ENCODE measurements around the gene EGFL8.

EGFL8 gene

GRCh38 chr6:32147401-32148132 lies 16.8 kb upstream of the EGFL8 start:
- DNase-seq, result no peak

GRCh38 chr6:32148289-32149091 lies 15.9 kb upstream of the EGFL8 start:
- DNase-seq, result no peak

GRCh38 chr6:32149092-32149755 lies 15.2 kb upstream of the EGFL8 start:
- DNase-seq, result no peak

GRCh38 chr6:32149932-32150870 lies 14.2 kb upstream of the EGFL8 start:
- no peak for DNase-seq

- DNase-seq, result peak; percentile 60
These were observed 13.1 kb upstream of the EGFL8 start for GRCh38 chr6:32151181-32151862.

- DNase-seq, result no peak
These were observed 12.3 kb upstream of the EGFL8 start, which contains the start of gene PRRT1 for GRCh38 chr6:32151863-32152768. TSS of gene PRRT1 (minus strand) at chr6:32151939. CDS start at chr6:32151827, 112 bp downstream.

- no peak for DNase-seq
These were observed 11.4 kb upstream of the EGFL8 start for GRCh38 chr6:32152769-32153563.

- DNase-seq, result peak; percentile 94
These were observed 10.6 kb upstream of the EGFL8 start, which contains the start of gene PPT2 for GRCh38 chr6:32153564-32154513. TSS of gene PPT2 (plus strand) at chr6:32154141. CDS start at chr6:32154595, 454 bp downstream.

- DNase-seq, result peak; percentile 69
These were observed 9.8 kb upstream of the EGFL8 start for GRCh38 chr6:32154514-32155161.

- no peak for DNase-seq
These were observed 7.5 kb upstream of the EGFL8 start for GRCh38 chr6:32156891-32157290.

GRCh38 chr6:32158052-32158451 lies 6.3 kb upstream of the EGFL8 start:
- no peak for DNase-seq

- no peak for DNase-seq
These were observed 686 bp upstream of the EGFL8 start for GRCh38 chr6:32163559-32164258.

- no peak for DNase-seq
These were observed 2.1 kb downstream of the EGFL8 start for GRCh38 chr6:32166411-32167061.

- DNase-seq, result no peak
These were observed 2.9 kb downstream of the EGFL8 start for GRCh38 chr6:32167154-32167760.

- DNase-seq, result no peak
These were observed 3.4 kb downstream of the EGFL8 start for GRCh38 chr6:32167761-32168262.

- no peak for DNase-seq
These were observed 4.0 kb downstream of the EGFL8 start for GRCh38 chr6:32168350-32168749.
